ENCODE measurements around the gene DNMT1.
A peak's percentile ranks its signal among the peaks of the same experiment; 100 is the strongest.
"Not testable (repeated sequence)": the region's sequence is repeated elsewhere in the genome, so short reads cannot be mapped to it uniquely, and the experiment has no call there.

The DNMT1 gene

GRCh38 chr19:10206226-10206885 is 11.6 kb upstream of the DNMT1 start:
- no peak for DNase-seq (ENCODE audit: low read depth)
- no peak for TF ChIP-seq CTCF (IDR thresholded peaks at IDR 0.05; ENCODE audit: low read depth, low read length, missing control alignments)
- no peak overlapping the region for H3K4me3 ChIP-seq (ENCODE audit: low read depth, low read length)

- H3K4me3 ChIP-seq (ENCODE audit: low read depth, low read length), result no peak overlapping the region
- no peak for DNase-seq (ENCODE audit: low read depth)
- TF ChIP-seq CTCF (IDR thresholded peaks at IDR 0.05; ENCODE audit: low read depth, low read length, missing control alignments), result no peak
Observed at GRCh38 chr19:10205636-10206035, 10.9 kb upstream of the DNMT1 start.

- no peak for DNase-seq (ENCODE audit: low read depth)
- no peak for TF ChIP-seq CTCF (IDR thresholded peaks at IDR 0.05; ENCODE audit: low read depth, low read length, missing control alignments)
- H3K4me3 ChIP-seq (ENCODE audit: low read depth, low read length), result no peak overlapping the region
Observed at GRCh38 chr19:10203686-10204085, 8.9 kb upstream of the DNMT1 start.

GRCh38 chr19:10201176-10201575 is 6.4 kb upstream of the DNMT1 start:
- DNase-seq (ENCODE audit: low read depth), result no peak
- no peak for TF ChIP-seq CTCF (IDR thresholded peaks at IDR 0.05; ENCODE audit: low read depth, low read length, missing control alignments)
- no peak overlapping the region for H3K4me3 ChIP-seq (ENCODE audit: low read depth, low read length)

- not testable (repeated sequence) for DNase-seq (ENCODE audit: low read depth); H3K4me3 ChIP-seq (ENCODE audit: low read depth, low read length)
Observed at GRCh38 chr19:10200101-10200500, 5.3 kb upstream of the DNMT1 start.

- not testable (repeated sequence) for DNase-seq (ENCODE audit: low read depth)
- H3K4me3 ChIP-seq (ENCODE audit: low read depth, low read length), result peak overlapping the region; percentile 9; the same call in 1 of the 2 replicates
Observed at GRCh38 chr19:10198889-10199644, 4.3 kb upstream of the DNMT1 start.

- no peak for DNase-seq (ENCODE audit: low read depth)
- no peak for TF ChIP-seq CTCF (IDR thresholded peaks at IDR 0.05; ENCODE audit: low read depth, low read length, missing control alignments)
- peak overlapping the region; percentile 89 for H3K4me3 ChIP-seq (ENCODE audit: low read depth, low read length)
Observed at GRCh38 chr19:10195199-10195519, 406 bp upstream of the DNMT1 start.

Measured in GM12864 (cell line).